ENCODE measurements around the gene PAPSS1. TPM values are rescaled to one million over a fixed set of nuclear protein-coding genes. Genes with fewer than 3 reads are reported as not detected.

The PAPSS1 gene
- total and polyA plus RNA-seq, 2 of the 8 experiments (the other 6 are each of a cell fraction or from before 2014, with no cell fraction given), result 79.2 to 98.5 TPM

DNA sequence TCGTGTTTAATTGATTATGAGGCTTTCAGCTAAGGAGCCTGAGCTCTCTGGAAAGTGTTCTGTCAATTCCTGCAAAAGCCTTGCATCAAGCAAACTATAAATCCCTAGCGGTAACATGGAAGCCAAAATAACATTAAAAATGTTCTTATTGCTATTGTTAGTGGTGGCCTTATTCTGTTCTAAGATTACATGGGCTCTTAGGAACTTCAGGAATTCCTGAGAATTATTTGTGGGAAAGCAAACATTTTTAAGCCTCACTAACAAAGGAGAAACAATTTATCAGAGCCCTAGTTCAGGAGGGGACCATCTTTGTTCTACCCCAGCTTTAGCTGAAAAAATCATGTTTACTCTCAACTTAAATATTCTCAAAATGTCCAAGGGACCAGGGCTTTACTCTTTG, 119.6 kb downstream of the PAPSS1 start (continued):
- TF ChIP-seq TCF12 (IDR thresholded peaks at IDR 0.05; ENCODE audit: low read depth, low read length) (no peak), SIX5 (IDR thresholded peaks at IDR 0.05; ENCODE audit: low read depth, low read length) (no peak), BCL11A (IDR thresholded peaks at IDR 0.05; ENCODE audit: low read depth in 2 of 2, low read length in 2 of 2) (no peak), RBBP5 (IDR thresholded peaks at IDR 0.05; ENCODE audit: borderline replicate concordance, low read depth, low read length) (no peak)

All from H1 (cell line).